Smooth muscle cell (in vitro differentiated cells): ENCODE data around the gene RSU1. TPM values are rescaled to one million over a fixed set of nuclear protein-coding genes. Genes with fewer than 3 reads are reported as not detected.

Experiments used
- DNase-seq: peaks from one replicate; lab custom pipeline; 2025; ENCODE audit not compliant: unreplicated experiment; lab: John Stamatoyannopoulos, UW
- H2AFZ ChIP-seq: fragments of 200-600 bp; sonication (generic); 2 replicates; pipeline ENCODE4 v1.6.0; 2016; ENCODE audit warnings: antibody characterized with exemption, low read depth, mild to moderate bottlenecking
- H3F3A ChIP-seq: fragments of 200-600 bp; sonication (generic); 2 replicates; pipeline ENCODE4 v1.6.0; 2017; ENCODE audit warnings: antibody characterized with exemption, low read depth
- H3K27ac ChIP-seq: fragments of 200-600 bp; sonication (generic); 2 replicates; pipeline ENCODE4 v1.5.1; 2016; ENCODE audit warnings: low read depth, mild to moderate bottlenecking
- H3K27me3 ChIP-seq: fragments of 200-600 bp; sonication (generic); 2 replicates; pipeline ENCODE4 v1.6.1; 2016; ENCODE audit warnings: low read depth, mild to moderate bottlenecking
- H3K36me3 ChIP-seq: fragments of 200-600 bp; sonication (generic); 2 replicates; pipeline ENCODE4 v1.5.1; 2016; ENCODE audit warnings: low read depth
- H3K4me1 ChIP-seq: fragments of 200-600 bp; sonication (generic); 2 replicates; pipeline ENCODE4 v1.5.1; 2016; ENCODE audit warnings: low read depth
- H3K4me2 ChIP-seq: fragments of 200-600 bp; sonication (generic); 2 replicates; pipeline ENCODE4 v1.6.0; 2016; ENCODE audit warnings: mild to moderate bottlenecking
- H3K4me3 ChIP-seq: fragments of 200-600 bp; sonication (generic); 2 replicates; pipeline ENCODE4 v1.5.1; 2016; ENCODE audit warnings: mild to moderate bottlenecking
- H3K79me2 ChIP-seq: fragments of 200-600 bp; sonication (generic); 2 replicates; pipeline ENCODE4 v1.6.0; 2016; ENCODE audit warnings: low read depth, mild to moderate bottlenecking
- H3K9ac ChIP-seq: fragments of 200-600 bp; sonication (generic); 2 replicates; pipeline ENCODE4 v1.6.0; 2016; ENCODE audit warnings: low read depth
- H3K9me3 ChIP-seq: fragments of 200-600 bp; sonication (generic); replicated peaks from 2 replicates; pipeline ENCODE4 v1.5.1; 2016; ENCODE audit warnings: low read depth
- H4K20me1 ChIP-seq: fragments of 200-600 bp; sonication (generic); 2 replicates; pipeline ENCODE4 v1.6.0; 2016; ENCODE audit warnings: low read depth
- WGBS: methylation state at CpG from one replicate; pipeline ENCODE4 v1.1.7; 2016; ENCODE audit warnings: low lambda C conversion rate; 5-methylcytosine and 5-hydroxymethylcytosine counted together
- polyA plus RNA-seq: library from polyadenylated mRNA; unstranded; fragments of >200 nt; fragmentation: Nextera tagmentation; extraction: Ambion mirVana; gene quantifications from 2 replicates; pipeline ENCODE4 v1.2.1, GENCODE V29; 2016
- total RNA-seq: library from RNA; depleted of rRNA; stranded (reverse); fragments of >200 nt; gene quantifications from 2 replicates; pipeline ENCODE4 v1.2.3, GENCODE V29; 2014
- TF ChIP-seq, protein P1 (sequence below): fragments of 200-600 bp; sonication (generic); IDR thresholded peaks from 2 replicates; pipeline ENCODE4 v1.5.1; 2017; ENCODE audit warnings: borderline replicate concordance, mild to moderate bottlenecking, antibody characterized with exemption; ENCODE audit not compliant: insufficient read depth, poor library complexity, severe bottlenecking

RSU1 gene
- total and polyA plus RNA-seq, 2 experiments from 2014 or later = 110 to 128 TPM

DNA sequence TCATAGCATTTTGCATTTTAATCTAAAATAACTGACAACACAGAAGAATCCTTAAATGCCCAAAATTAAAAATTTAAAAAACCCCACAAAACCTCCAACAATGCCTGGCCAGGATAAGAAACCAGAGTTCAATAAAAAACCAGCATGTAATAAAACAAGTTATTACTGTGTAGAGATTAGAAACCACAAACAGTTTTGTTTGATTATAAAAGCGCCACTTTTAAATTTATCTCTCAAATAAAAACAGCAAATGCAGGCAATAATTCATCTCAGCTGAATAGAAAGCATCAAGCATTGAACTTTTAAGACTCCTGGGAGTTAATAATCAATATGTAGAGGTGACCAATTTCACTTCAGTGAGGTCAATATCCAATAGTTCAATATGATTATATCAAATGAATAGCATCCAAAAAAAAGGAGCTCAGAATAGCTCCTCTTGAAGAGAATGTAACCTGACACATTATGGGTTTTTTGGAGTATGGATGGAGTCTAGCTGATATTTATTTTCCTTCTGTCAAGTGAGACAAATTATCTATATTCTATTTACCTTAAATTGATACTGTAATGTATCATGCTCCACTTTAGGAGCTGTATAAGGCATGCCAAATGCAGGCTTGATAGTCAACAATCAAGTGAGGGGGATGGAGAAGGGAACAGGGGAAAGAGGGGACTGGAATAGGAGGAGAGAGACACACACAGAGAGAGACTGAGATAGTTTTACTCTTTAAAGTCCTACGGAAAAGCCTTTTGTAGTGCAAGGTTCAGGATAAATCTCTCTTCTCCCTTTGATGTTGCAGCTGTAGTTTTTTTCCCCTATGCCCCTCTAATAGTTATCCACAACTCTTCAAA lies 130.9 kb downstream of the RSU1 start:
- no peaks in the 10 kb centered on the region for H3F3A ChIP-seq
- H3K9me3 ChIP-seq = no peaks in the 10 kb centered on the region
- no peak overlapping the region for H3K9ac ChIP-seq
- no peaks in the 10 kb centered on the region for H3K79me2 ChIP-seq
- no peak overlapping the region for H3K4me2 ChIP-seq
- no peak for DNase-seq
- no peaks in the 10 kb centered on the region for H3K4me1 ChIP-seq
- H4K20me1 ChIP-seq = peaks cover 24% of the 10 kb centered on the region
- WGBS = 46% methylated on average over 2 of the region's 2 CpGs
- no peaks in the 10 kb centered on the region for H3K27me3 ChIP-seq
- H3K36me3 ChIP-seq = peaks cover 4% of the 10 kb centered on the region
- no peak overlapping the region for H3K27ac ChIP-seq
- TF ChIP-seq, protein P1, sequence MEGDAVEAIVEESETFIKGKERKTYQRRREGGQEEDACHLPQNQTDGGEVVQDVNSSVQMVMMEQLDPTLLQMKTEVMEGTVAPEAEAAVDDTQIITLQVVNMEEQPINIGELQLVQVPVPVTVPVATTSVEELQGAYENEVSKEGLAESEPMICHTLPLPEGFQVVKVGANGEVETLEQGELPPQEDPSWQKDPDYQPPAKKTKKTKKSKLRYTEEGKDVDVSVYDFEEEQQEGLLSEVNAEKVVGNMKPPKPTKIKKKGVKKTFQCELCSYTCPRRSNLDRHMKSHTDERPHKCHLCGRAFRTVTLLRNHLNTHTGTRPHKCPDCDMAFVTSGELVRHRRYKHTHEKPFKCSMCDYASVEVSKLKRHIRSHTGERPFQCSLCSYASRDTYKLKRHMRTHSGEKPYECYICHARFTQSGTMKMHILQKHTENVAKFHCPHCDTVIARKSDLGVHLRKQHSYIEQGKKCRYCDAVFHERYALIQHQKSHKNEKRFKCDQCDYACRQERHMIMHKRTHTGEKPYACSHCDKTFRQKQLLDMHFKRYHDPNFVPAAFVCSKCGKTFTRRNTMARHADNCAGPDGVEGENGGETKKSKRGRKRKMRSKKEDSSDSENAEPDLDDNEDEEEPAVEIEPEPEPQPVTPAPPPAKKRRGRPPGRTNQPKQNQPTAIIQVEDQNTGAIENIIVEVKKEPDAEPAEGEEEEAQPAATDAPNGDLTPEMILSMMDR = no peak
- H2AFZ ChIP-seq = no peak overlapping the region
- H3K4me3 ChIP-seq = no peak overlapping the region

DNA sequence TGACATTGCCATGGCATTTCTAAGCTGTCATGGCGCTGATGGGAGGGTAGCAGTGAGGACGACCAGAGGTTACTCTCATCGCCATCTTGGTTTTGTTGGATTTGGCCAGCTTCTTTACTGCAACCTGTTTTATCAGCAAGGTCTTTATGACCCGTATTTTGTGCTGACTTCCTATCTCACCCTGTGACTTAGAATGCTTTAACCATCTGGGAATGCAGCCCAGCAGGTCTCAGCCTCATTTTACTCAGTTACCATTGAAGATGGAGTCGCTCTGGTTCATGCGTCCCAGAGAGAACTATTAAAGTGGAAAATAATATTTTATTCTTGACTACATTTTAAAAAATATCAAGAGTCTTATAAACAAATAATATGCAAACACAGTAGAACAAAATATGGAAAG lies 131.7 kb downstream of the RSU1 start:
- TF ChIP-seq, protein P1 = no peak
- H3K27ac ChIP-seq = no peak overlapping the region

DNA sequence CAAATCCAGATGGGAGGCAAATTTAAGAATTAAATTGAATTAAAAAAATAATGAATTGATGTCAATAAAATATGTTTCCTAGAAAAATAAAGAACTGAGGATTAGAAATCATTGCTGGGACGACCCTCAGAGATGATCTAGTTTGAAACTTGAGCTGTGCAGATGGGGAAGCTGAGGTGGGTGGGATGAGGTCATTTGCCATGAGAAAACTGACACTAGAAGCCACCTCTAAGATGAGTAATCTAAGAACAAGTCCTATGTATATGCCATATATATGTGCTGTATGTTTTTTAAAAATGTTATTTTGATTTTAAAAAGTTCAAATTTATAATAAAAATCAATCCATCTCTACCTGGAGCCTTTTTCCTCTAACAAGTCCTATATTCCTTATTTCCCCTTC lies 135.7 kb downstream of the RSU1 start:
- WGBS = 77% methylated on average over 1 of the region's 1 CpG
- Histone ChIP-seq H3K27me3 (no peaks in the 10 kb centered on the region), H2AFZ (no peak overlapping the region)

More for the DNA sequence above, 131.7 kb downstream of the RSU1 start:
- DNase-seq = no peak
- WGBS = 85% methylated on average over 6 of the region's 6 CpGs
- peaks cover 24% of the 10 kb centered on the region for H4K20me1 ChIP-seq
- H3K4me1 ChIP-seq = no peaks in the 10 kb centered on the region
- H3K9me3 ChIP-seq = no peaks in the 10 kb centered on the region
- H3K36me3 ChIP-seq = peaks cover 4% of the 10 kb centered on the region
- H3K27me3 ChIP-seq = no peaks in the 10 kb centered on the region
- no peaks in the 10 kb centered on the region for H3F3A ChIP-seq
- no peak overlapping the region for H2AFZ ChIP-seq
- H3K4me3 ChIP-seq = no peak overlapping the region
- no peak overlapping the region for H3K4me2 ChIP-seq
- no peak overlapping the region for H3K9ac ChIP-seq
- H3K79me2 ChIP-seq = no peaks in the 10 kb centered on the region

More for the DNA sequence above, 135.7 kb downstream of the RSU1 start:
- no peak overlapping the region for H3K27ac ChIP-seq
- no peaks in the 10 kb centered on the region for H3F3A ChIP-seq
- no peaks in the 10 kb centered on the region for H3K36me3 ChIP-seq
- no peak for DNase-seq
- TF ChIP-seq, protein P1 = no peak
- H3K4me2 ChIP-seq = no peak overlapping the region
- no peak overlapping the region for H3K9ac ChIP-seq
- H3K4me1 ChIP-seq = no peaks in the 10 kb centered on the region
- no peaks in the 10 kb centered on the region for H3K79me2 ChIP-seq
- H3K4me3 ChIP-seq = no peak overlapping the region
- peaks cover 7% of the 10 kb centered on the region for H4K20me1 ChIP-seq
- H3K9me3 ChIP-seq = no peaks in the 10 kb centered on the region
